Natural killer cell (primary cell): ENCODE measurements around the gene DNAH14. TPM values are rescaled to one million over a fixed set of nuclear protein-coding genes. Genes with fewer than 3 reads are reported as not detected.

ENCODE experiments used
- ATAC-seq, 3 donors: fragments of 150-1000 bp in 2 of 3; fragments of 200-7000 bp in 1 of 3; cut with Tn5 transposase; 1 replicate in 1 of 3; 2 replicates in 2 of 3; pipeline ENCODE4 v1.10.0; 2021; ENCODE audit warnings: mild to moderate bottlenecking in 2 of 3, moderate library complexity in 2 of 3
- DNase-seq, 2 donors: peaks; one replicate each; pipeline versions ENCODE4 v3.0.0 to v3.0.0-alpha.2; 2013 to 2021; ENCODE audit warnings: mixed read lengths in 1 of 2
- H3K27ac ChIP-seq: one replicate; pipeline ENCODE4 v1.5.1; 2013; ENCODE audit warnings: mild to moderate bottlenecking, low read length
- H3K27me3 ChIP-seq: one replicate; pipeline ENCODE4 v1.6.1; 2013; ENCODE audit warnings: low read length; ENCODE audit not compliant: control insufficient read depth, insufficient read depth
- H3K36me3 ChIP-seq: one replicate; pipeline ENCODE4 v1.6.1; 2013; ENCODE audit warnings: low read length; ENCODE audit not compliant: control insufficient read depth, insufficient read depth
- H3K4me1 ChIP-seq: one replicate; pipeline ENCODE4 v1.6.1; 2013; ENCODE audit warnings: low read length; ENCODE audit not compliant: control insufficient read depth, insufficient read depth
- H3K4me3 ChIP-seq: one replicate; pipeline ENCODE4 v1.5.1; 2013; ENCODE audit warnings: low read length
- H3K9me3 ChIP-seq: one replicate; pipeline ENCODE4 v1.6.1; 2013; ENCODE audit warnings: low read length; ENCODE audit not compliant: control insufficient read depth, insufficient read depth
- H3K27ac Mint-ChIP-seq, 2 donors: one replicate each; pipeline ENCODE4 v1.8.0; 2022; ENCODE audit warnings: mild to moderate bottlenecking in 2 of 2, mixed read lengths in 2 of 2, moderate library complexity in 1 of 2
- H3K27me3 Mint-ChIP-seq, 2 donors: one replicate each; pipeline ENCODE4 v1.8.0; 2022; ENCODE audit warnings: low read depth in 2 of 2, mixed read lengths in 2 of 2
- H3K36me3 Mint-ChIP-seq: one replicate; pipeline ENCODE4 v1.8.0; 2022; ENCODE audit warnings: mixed read lengths
- H3K4me1 Mint-ChIP-seq, 2 donors: one replicate each; pipeline ENCODE4 v1.8.0; 2022; ENCODE audit warnings: mixed read lengths in 2 of 2
- H3K4me3 Mint-ChIP-seq: one replicate; pipeline ENCODE4 v1.8.0; 2022; ENCODE audit warnings: mild to moderate bottlenecking, moderate library complexity, mixed read lengths
- H3K9me3 Mint-ChIP-seq, 2 donors: one replicate each; pipeline ENCODE4 v1.8.0; 2022; ENCODE audit warnings: mixed read lengths in 2 of 2
- WGBS: methylation state at CpG from one replicate; pipeline ENCODE4 v1.1.7; 2013; ENCODE audit warnings: missing lambda C conversion rate; ENCODE audit not compliant: insufficient coverage; 5-methylcytosine and 5-hydroxymethylcytosine counted together
- intact Hi-C: fragments of 100-400 bp; cut with micrococcal nuclease; formaldehyde crosslinking; loops from one replicate; pipeline ENCODE4 v1.14.2; 2022
- total RNA-seq, 4 donors: library from RNA; stranded (reverse); fragments of 120-200 nt in 1 of 4; gene quantifications; one replicate each; pipeline versions ENCODE4 v1.2.3 to v1.2.4, GENCODE V29; 2013 to 2022
- TF ChIP-seq, protein P1 (sequence below): fragments of 200-600 bp; IDR thresholded peaks from one replicate; pipeline ENCODE4 v1.8.0; 2022; ENCODE audit warnings: antibody characterized with exemption

Gene DNAH14
- total RNA-seq, 3 donors from 2014 or later (not counting 1 experiment from before 2014, with no cell fraction given): 0.35 to 1.3 TPM; not detected in 1

DNA sequence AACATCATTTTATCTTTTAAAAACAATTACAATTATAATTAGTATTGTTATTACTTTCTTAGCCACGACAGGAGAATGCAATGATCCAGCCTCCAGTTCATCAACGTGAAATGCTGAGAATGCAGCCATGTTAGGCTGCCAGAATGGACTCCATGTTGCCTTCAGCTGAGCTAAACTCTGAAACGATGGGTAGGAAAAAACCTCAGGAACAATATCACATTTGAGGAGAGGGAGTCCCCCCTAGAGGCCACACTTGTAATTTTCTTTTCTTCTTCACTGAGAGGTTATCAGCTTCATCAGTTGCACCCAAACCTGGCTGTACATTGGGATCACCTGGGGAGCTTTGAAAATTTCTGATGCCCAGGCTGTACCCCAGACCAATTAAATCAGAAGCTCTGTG lies 34.6 kb upstream of the DNAH14 start:
- Mint-ChIP-seq H3K27ac (no peak overlapping the region), H3K4me3 (no peak overlapping the region), H3K4me1 (no peaks in the 10 kb centered on the region), H3K9me3 (peaks cover 4 to 5% of the 10 kb centered on the region in 2 donors), H3K36me3 (no peaks in the 10 kb centered on the region), H3K27me3 (no peaks in the 10 kb centered on the region)
- no peaks in the 10 kb centered on the region for H3K27me3 ChIP-seq
- H3K27ac ChIP-seq: no peak overlapping the region
- no peak overlapping the region for H3K4me3 ChIP-seq
- H3K36me3 ChIP-seq: no peaks in the 10 kb centered on the region
- WGBS: 40% methylated on average over 3 of the region's 3 CpGs
- TF ChIP-seq, protein P1, sequence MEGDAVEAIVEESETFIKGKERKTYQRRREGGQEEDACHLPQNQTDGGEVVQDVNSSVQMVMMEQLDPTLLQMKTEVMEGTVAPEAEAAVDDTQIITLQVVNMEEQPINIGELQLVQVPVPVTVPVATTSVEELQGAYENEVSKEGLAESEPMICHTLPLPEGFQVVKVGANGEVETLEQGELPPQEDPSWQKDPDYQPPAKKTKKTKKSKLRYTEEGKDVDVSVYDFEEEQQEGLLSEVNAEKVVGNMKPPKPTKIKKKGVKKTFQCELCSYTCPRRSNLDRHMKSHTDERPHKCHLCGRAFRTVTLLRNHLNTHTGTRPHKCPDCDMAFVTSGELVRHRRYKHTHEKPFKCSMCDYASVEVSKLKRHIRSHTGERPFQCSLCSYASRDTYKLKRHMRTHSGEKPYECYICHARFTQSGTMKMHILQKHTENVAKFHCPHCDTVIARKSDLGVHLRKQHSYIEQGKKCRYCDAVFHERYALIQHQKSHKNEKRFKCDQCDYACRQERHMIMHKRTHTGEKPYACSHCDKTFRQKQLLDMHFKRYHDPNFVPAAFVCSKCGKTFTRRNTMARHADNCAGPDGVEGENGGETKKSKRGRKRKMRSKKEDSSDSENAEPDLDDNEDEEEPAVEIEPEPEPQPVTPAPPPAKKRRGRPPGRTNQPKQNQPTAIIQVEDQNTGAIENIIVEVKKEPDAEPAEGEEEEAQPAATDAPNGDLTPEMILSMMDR: no peak
- intact Hi-C loops: no loop called here
- DNase-seq (no peak), ATAC-seq (no peak)
- H3K4me1 ChIP-seq: no peaks in the 10 kb centered on the region
- peaks cover 4% of the 10 kb centered on the region for H3K9me3 ChIP-seq

DNA sequence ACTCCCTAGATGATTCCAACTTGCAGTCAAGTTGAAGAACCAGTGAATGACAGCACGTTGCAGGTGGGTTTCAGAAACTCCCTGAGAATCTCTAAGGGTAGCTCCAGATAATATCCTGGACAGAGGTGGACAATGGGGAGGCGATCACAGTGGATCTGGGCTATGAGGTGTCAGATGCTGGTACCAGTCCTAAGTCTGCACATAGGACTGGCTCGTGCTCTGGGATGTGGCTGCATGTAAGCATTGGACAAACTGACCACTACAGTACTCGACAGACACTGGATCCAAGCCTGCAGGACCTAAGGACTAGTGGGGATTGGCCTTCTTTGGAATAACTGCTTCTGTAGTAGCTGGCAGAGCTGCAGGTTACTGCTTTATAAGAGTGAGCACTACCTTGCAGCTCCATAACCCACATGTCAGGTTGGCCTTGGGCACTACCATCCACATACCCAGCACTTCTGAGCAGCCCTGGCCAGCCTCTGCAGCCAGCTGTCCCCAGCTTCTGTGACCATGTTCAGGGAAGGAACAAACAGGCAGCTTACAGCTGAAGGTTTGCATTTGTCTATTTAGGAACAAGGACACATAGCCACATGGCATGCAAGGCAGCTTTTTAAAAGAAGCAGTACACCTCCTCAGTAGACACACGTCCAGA lies 33.2 kb upstream of the DNAH14 start:
- no peak for DNase-seq
- H3K27ac ChIP-seq: no peak overlapping the region
- H3K4me3 Mint-ChIP-seq: no peak overlapping the region
- 78% methylated on average over 5 of the region's 5 CpGs for WGBS
- intact Hi-C loops: no loop called here
- H3K27me3 ChIP-seq: no peaks in the 10 kb centered on the region
- no peaks in the 10 kb centered on the region for H3K4me1 Mint-ChIP-seq
- H3K27me3 Mint-ChIP-seq: peaks cover 2 to 10% of the 10 kb centered on the region in 2 donors
- H3K9me3 ChIP-seq: peaks cover 4% of the 10 kb centered on the region
- no peak overlapping the region for H3K27ac Mint-ChIP-seq
- H3K36me3 Mint-ChIP-seq: no peaks in the 10 kb centered on the region
- TF ChIP-seq, protein P1: no peak
- no peaks in the 10 kb centered on the region for H3K36me3 ChIP-seq
- H3K4me3 ChIP-seq: no peak overlapping the region
- peaks cover 4 to 5% of the 10 kb centered on the region in 2 donors for H3K9me3 Mint-ChIP-seq
- peak in 1 of 3 donors; percentile 25 for ATAC-seq
- H3K4me1 ChIP-seq: no peaks in the 10 kb centered on the region

DNA sequence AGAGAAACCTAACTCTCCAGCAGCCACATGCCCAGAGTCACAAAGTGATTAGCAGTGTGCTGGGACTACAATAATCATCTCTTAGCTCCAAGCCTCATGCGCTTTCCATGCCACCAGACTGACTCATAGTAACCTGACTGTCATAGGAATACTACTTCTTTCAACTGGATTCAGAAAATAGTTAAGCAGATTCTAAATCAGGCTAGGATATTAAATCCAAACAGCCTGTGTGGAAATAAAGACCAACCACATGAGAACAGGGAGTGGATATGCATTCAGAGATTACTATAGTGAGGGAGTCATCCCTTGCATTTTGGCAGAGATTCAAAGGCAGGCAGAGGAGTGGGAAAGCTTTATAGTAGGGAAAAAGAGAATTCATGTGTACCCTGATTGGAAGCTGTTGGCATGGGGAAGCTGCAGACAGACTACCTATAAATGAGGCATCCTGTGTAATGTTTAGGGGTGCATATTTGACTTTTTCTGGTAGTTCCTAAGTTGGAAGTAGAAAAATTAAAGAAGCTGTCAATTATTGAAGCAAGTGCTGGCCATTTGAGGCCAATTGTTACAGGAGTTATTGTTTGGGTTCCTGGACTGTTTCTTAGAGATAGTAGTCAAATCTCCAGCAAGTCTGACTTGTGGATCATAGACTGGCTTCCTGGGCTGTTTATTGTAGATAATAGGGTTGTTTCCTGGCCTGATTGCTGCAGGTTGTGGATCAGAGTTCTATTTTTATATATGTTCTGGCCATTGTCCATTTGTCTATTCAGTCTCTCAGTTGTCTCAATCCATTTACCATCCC lies 31.7 kb upstream of the DNAH14 start:
- intact Hi-C loops: no loop called here
- peaks cover 4 to 13% of the 10 kb centered on the region in 2 donors for H3K27me3 Mint-ChIP-seq
- no peak overlapping the region for H3K27ac Mint-ChIP-seq
- no peaks in the 10 kb centered on the region for H3K4me1 Mint-ChIP-seq
- no peak overlapping the region for H3K4me3 Mint-ChIP-seq
- Histone ChIP-seq H3K27me3 (peaks cover 2% of the 10 kb centered on the region), H3K9me3 (peaks cover 4% of the 10 kb centered on the region), H3K36me3 (no peaks in the 10 kb centered on the region), H3K27ac (no peak overlapping the region), H3K4me1 (no peaks in the 10 kb centered on the region), H3K4me3 (no peak overlapping the region)
- 89% methylated on average over 1 of the region's 1 CpG for WGBS
- TF ChIP-seq, protein P1: no peak
- ATAC-seq (no peak), DNase-seq (no peak)
- no peaks in the 10 kb centered on the region for H3K36me3 Mint-ChIP-seq
- H3K9me3 Mint-ChIP-seq: peaks cover 4 to 5% of the 10 kb centered on the region in 2 donors
